Heart right ventricle (tissue), 16 donors: ENCODE data around the gene NAA25. TPM values are rescaled to one million over a fixed set of nuclear protein-coding genes. Genes with fewer than 3 reads are reported as not detected.

Experiments
- ATAC-seq, 8 donors: fragments of 200-7000 bp; cut with Tn5 transposase; one replicate each; pipeline ENCODE4 v1.9.1; 2020; ENCODE audit warnings: mild to moderate bottlenecking in 8 of 8, moderate library complexity in 8 of 8, moderate number of reproducible peaks in 1 of 8
- DNase-seq, 2 donors: peaks; one replicate each; pipeline ENCODE4 v3.0.0-alpha.2; 2020
- H3K27ac ChIP-seq, 10 donors: fragments of 200-600 bp; sonication (generic) in 2 of 10; one replicate each; pipeline versions ENCODE4 v1.5.0 to v1.8.0; 2020 to 2022; ENCODE audit warnings: mild to moderate bottlenecking in 3 of 10
- H3K27me3 ChIP-seq, 7 donors: fragments of 200-600 bp; one replicate each; pipeline ENCODE4 v1.8.0; 2021 to 2022; ENCODE audit warnings: mild to moderate bottlenecking in 2 of 7
- H3K36me3 ChIP-seq, 9 donors: fragments of 200-600 bp; sonication (generic) in 1 of 9; one replicate each; pipeline versions ENCODE4 v1.5.0 to v1.8.0; 2020 to 2022; ENCODE audit warnings: mild to moderate bottlenecking in 2 of 9
- H3K4me1 ChIP-seq, 9 donors: fragments of 200-600 bp; sonication (generic) in 1 of 9; one replicate each; pipeline versions ENCODE4 v1.5.0 to v1.8.0; 2020 to 2022; ENCODE audit warnings: mild to moderate bottlenecking in 4 of 9
- H3K4me3 ChIP-seq, 10 donors: fragments of 200-600 bp; sonication (generic) in 2 of 10; one replicate each; pipeline versions ENCODE4 v1.5.0 to v1.8.0; 2020 to 2022; ENCODE audit warnings: mild to moderate bottlenecking in 7 of 10, moderate library complexity in 2 of 10
- H3K9me3 ChIP-seq, 11 donors: fragments of 200-600 bp in 10 of 11; sonication (generic) in 2 of 11; one replicate each; pipeline versions ENCODE4 v1.5.0 to v1.8.0; 2013 to 2022; ENCODE audit warnings: mild to moderate bottlenecking in 2 of 11, control low read depth in 1 of 11, moderate library complexity in 1 of 11
- WGBS, 2 donors: extraction: QIAGEN DNeasy Blood & Tissue Kit; methylation state at CpG; one replicate each; pipeline ENCODE4 v1.1.7; 2013; ENCODE audit warnings: inconsistent platforms in 1 of 2; 5-methylcytosine and 5-hydroxymethylcytosine counted together
- intact Hi-C, 10 donors: fragments of 100-400 bp; cut with DNase I; formaldehyde crosslinking; loops; one replicate each; pipeline versions ENCODE4 v1.11.1 to v1.14.2; 2022
- polyA plus RNA-seq, 2 donors: library from polyadenylated mRNA; stranded (reverse); fragments of 200-250 nt; gene quantifications; one replicate each; pipeline ENCODE4 v1.2.3, GENCODE V29; 2013
- total RNA-seq, 10 donors: library from RNA; stranded (reverse); fragmentation: NEBNext Ultra II Directional in 3 of 10; extraction: Animal tissue kit (Norgen Biotek cat#: 25700) in 3 of 10; gene quantifications; one replicate each; pipeline versions ENCODE4 v1.2.1 to v1.2.4, GENCODE V29; 2021 to 2023
- TF ChIP-seq, protein P1 (sequence below), 9 donors: fragments of 200-600 bp; sonication (generic) in 2 of 9; IDR thresholded peaks; one replicate each; pipeline versions ENCODE4 v1.5.0 to v1.8.0; 2021 to 2022; ENCODE audit warnings: antibody characterized with exemption in 9 of 9, mild to moderate bottlenecking in 5 of 9, moderate library complexity in 1 of 9
- donor health status: Arrhythmogenic right ventricular cardiomyopathy.
- donor health status: ischemic (EF 13 %, LVEDD 7.1; RV severe dilation, severe dysfunction).
- donor health status: healthy with polysubstance abuse.
- donor health status: DM: no; HTN: yes; CAD: no.
- donor health status: DM: no; HTN: no; CAD: no.
- donor health status: ischemic (EF 25% LVEDD 6.9; RV normal size, moderate dysfunction).
- donor health status: ischemic (EF 25% LVEDD 5.7; RV mildly dilated, moderate dysfunction).
- donor health status: healthy.
- donor health status: DM: yes; HTN: yes; CAD: no.
- donor health status: Ischemic cardiomyopathy.
- donor health status: ischemic (EF 35%, LVEDD 5.7; RV mildly dilated, moderate dysfunction).
- donor health status: nonischemic (EF 11% LVEDD 7.7; RV severe dilation, severe dysfunction).
- donor health status: DM: yes; HTN: yes; CAD: no.
- donor health status: PGD.
- donor health status: ischemic (EF 29% LVEDD 5.4; RV normal size, mild dysfunction).
- donor health status: nonischemic (EF 23%, LVEDD 6.1; RV moderate dilation, normal function).

Gene NAA25
- total and polyA plus RNA-seq, 12 donors = 3.6 to 26.3 (median 17.9) TPM

DNA sequence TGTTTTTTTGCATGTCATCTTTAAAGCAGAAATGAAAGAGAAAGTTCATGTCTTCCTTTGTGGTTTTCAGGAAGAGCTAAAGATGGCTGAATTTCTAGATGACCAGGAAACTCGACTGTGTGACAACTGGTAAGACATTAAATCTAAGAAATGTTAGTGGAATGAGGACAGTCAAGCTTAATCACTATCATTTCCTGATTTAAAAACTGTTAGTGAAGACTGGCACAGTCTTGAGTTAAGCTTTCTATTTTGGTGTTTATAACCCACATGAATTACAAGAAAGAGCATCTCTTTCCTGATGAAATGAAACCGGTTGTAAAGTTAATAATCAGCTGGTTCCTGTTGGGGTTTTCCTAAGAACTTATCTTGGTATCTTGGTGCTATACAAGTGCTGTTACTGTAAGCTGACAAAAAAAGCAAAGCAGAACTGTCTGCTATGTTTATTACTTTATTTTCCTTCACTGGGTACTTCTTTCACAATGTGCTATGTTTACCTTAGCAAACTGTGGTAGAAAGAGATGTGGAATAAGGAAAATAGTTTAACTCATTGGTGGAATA, 21.9 kb upstream of the NAA25 start:
- DNase-seq = no peak
- intact Hi-C loops = no loop called here
- peak in 1 of 8 donors; percentile 27 for ATAC-seq
- 15 to 28% methylated on average over 2 of the region's 2 CpGs for whole genome bisulfite sequencing, 2 donors
- TF ChIP-seq, protein P1, sequence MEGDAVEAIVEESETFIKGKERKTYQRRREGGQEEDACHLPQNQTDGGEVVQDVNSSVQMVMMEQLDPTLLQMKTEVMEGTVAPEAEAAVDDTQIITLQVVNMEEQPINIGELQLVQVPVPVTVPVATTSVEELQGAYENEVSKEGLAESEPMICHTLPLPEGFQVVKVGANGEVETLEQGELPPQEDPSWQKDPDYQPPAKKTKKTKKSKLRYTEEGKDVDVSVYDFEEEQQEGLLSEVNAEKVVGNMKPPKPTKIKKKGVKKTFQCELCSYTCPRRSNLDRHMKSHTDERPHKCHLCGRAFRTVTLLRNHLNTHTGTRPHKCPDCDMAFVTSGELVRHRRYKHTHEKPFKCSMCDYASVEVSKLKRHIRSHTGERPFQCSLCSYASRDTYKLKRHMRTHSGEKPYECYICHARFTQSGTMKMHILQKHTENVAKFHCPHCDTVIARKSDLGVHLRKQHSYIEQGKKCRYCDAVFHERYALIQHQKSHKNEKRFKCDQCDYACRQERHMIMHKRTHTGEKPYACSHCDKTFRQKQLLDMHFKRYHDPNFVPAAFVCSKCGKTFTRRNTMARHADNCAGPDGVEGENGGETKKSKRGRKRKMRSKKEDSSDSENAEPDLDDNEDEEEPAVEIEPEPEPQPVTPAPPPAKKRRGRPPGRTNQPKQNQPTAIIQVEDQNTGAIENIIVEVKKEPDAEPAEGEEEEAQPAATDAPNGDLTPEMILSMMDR (IDR thresholded peaks at IDR 0.05) = no peak
- H3K4me1 ChIP-seq = peaks cover 3 to 80% (median 64%) of the 10 kb centered on the region in 9 donors
- peaks cover 0 to 44% (median 8%) of the 10 kb centered on the region in 9 donors for H3K36me3 ChIP-seq
- no peaks in the 10 kb centered on the region for H3K9me3 ChIP-seq
- peak overlapping the region in 9 of 10 donors; percentile 53 to 90 (median 65) for H3K27ac ChIP-seq
- no peaks in the 10 kb centered on the region for H3K27me3 ChIP-seq
- peak overlapping the region in 6 of 10 donors; percentile 4 to 37 (median 17) for H3K4me3 ChIP-seq

DNA sequence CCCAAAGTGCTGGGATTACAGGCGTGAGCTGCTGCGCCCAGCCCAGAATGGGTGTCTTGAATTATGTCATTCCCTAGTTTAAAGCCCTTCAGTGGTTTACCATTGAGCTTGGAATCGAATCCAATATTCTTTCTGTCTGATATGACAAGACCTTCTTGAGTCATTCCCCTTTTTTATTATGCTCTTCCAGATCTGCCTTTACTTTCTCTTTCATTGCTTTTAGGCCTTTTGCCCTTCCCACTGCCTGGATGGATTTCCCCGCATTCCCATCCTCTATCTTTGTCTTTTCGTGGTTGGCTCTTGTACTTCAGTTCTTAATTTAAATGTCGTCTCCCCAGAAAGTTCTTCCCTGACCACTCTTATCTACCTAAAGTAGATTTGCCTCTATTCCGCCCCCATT, 18.3 kb upstream of the NAA25 start:
- intact Hi-C loops = no loop called here
- no peaks in the 10 kb centered on the region for H3K9me3 ChIP-seq
- H3K4me1 ChIP-seq = peaks cover 7 to 82% (median 74%) of the 10 kb centered on the region in 9 donors
- peak overlapping the region in 5 of 10 donors; percentile 18 to 96 (median 92) for H3K27ac ChIP-seq
- ATAC-seq (no peak), DNase-seq (no peak)
- TF ChIP-seq, protein P1 (IDR thresholded peaks at IDR 0.05) = no peak
- H3K27me3 ChIP-seq = no peaks in the 10 kb centered on the region
- H3K36me3 ChIP-seq = peaks cover 0 to 11% (median 0%) of the 10 kb centered on the region in 9 donors
- 78 to 84% methylated on average over 7 of the region's 7 CpGs for WGBS, 2 donors
- H3K4me3 ChIP-seq = peak overlapping the region in 7 of 10 donors; percentile 61 to 95 (median 81)

DNA sequence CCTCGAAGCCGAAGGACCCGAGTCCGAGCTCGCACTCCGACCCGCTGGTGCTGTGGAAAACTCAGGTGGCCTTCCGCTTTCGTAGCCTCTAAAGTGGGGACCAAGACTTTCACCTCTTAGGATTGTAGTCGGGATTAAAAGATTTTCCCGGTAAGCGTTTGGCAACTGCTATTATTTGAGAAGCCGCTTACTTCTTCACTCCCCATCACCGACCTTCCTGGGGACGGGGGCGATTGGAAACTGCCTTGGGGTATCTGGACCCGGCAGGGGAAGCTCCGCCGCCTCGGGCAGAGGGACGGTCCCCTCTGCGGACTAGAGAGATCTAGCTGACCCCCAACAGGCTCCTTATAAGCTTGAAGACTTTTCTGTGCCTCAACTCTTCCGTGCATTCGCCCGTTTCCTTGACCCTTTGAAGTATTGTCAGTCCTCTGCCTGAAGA, 17.4 kb upstream of the NAA25 start:
- Histone ChIP-seq H3K4me1 (peaks cover 4 to 82% (median 70%) of the 10 kb centered on the region in 9 donors), H3K27ac (peak overlapping the region; percentile 84 to 96 (median 92)), H3K9me3 (no peaks in the 10 kb centered on the region), H3K4me3 (peak overlapping the region; percentile 61 to 98 (median 86)), H3K36me3 (peaks cover 0 to 2% (median 0%) of the 10 kb centered on the region in 9 donors), H3K27me3 (no peaks in the 10 kb centered on the region)
- TF ChIP-seq, protein P1 (IDR thresholded peaks at IDR 0.05) = no peak
- DNase-seq (no peak), ATAC-seq (no peak)
- 1 to 3% methylated on average over 25 of the region's 25 CpGs for WGBS, 2 donors
- intact Hi-C loops = no loop called here

DNA sequence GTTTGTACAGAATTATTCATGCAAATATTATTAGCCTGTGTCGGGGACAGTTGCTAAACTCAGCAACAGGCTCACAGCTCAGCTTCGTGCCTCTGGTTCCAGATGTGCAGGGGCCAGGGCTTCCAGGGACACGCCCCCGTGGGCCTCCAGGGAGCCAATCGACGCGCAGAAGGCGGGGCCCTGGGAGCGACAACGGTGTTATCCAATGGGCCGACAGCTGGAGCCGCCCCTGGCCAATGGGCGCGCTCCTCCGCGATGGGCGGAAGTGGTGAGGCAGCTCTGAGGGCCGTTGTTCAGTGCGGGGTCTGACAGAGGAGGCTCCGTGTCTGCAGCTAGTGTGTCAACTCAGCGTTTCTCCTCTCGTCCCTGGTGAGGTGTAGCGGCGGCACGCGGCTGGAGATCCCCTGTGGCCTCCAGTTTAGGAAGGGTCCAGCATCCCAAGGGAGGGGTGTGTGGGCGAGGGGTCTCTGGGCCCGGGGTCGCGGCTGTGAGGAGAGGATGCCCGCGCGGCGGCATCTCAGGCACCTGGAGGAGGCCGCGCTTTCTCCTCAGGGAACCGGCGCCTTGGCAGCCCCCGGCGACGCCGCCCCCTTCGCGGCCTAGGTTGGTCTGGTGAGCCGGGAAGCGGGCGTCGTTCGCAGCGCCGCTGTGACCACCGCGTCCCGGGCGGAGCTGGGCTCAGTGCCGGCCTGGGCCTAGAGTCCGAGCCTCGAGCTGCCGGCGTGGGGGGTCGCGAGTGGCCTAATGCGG, 16.8 kb upstream of the NAA25 start, which contains the start of gene TRAFD1:
TSS of gene TRAFD1 (plus strand) at position 311 of the 750 bp plus-strand sequence. CDS start 4,963 bp downstream, outside the sequence.
- intact Hi-C loops = no loop called here
- WGBS, 2 donors = 0% methylated on average over 63 of the region's 63 CpGs
- H3K4me1 ChIP-seq = peaks cover 4 to 76% (median 64%) of the 10 kb centered on the region in 9 donors
- ATAC-seq (peak; percentile 97 to 99 (median 98)), DNase-seq (peak; percentile 98 to 99)
- TF ChIP-seq, protein P1 (IDR thresholded peaks at IDR 0.05) = no peak
- H3K9me3 ChIP-seq = no peaks in the 10 kb centered on the region
- peak within 1 kb of the TSS; percentile 84 to 96 (median 92) for H3K27ac ChIP-seq
- no peaks in the 10 kb centered on the region for H3K27me3 ChIP-seq
- H3K4me3 ChIP-seq = peak within 1 kb of the TSS; percentile 61 to 98 (median 86)
- no peaks in the 10 kb centered on the region for H3K36me3 ChIP-seq
